Stimulated activated CD8-positive, alpha-beta memory T cell treated with anti-CD3 and anti-CD28 coated beads, Interleukin-12 subunit alpha, Interleukin-12 subunit beta, amount 100 ng/mL, for 1 hour (primary cell): ENCODE data around the gene SLC4A1AP.
"Not testable (repeated sequence)": the region's sequence is repeated elsewhere in the genome, so short reads cannot be mapped to it uniquely, and the experiment has no call there.

ENCODE experiments used
- DNase-seq: peaks from one replicate; pipeline ENCODE4 v3.0.0-alpha.2; 2020; ENCODE audit warnings: low read depth

SLC4A1AP gene

GRCh38 chr2:27652790-27653189 lies 10.9 kb upstream of the SLC4A1AP start:
- no peak for DNase-seq

GRCh38 chr2:27653397-27653796 lies 10.3 kb upstream of the SLC4A1AP start:
- DNase-seq: no peak

- no peak for DNase-seq
Measured at GRCh38 chr2:27655155-27655951, 8.3 kb upstream of the SLC4A1AP start.

- DNase-seq: no peak
Measured at GRCh38 chr2:27661371-27661770, 2.3 kb upstream of the SLC4A1AP start.

- DNase-seq: no peak
Measured at GRCh38 chr2:27664154-27664574, 475 bp downstream of the SLC4A1AP start.

- no peak for DNase-seq
Measured at GRCh38 chr2:27664622-27665363, 1.1 kb downstream of the SLC4A1AP start.

- no peak for DNase-seq
Measured at GRCh38 chr2:27667446-27667845, 3.8 kb downstream of the SLC4A1AP start.

GRCh38 chr2:27671235-27671634 lies 7.5 kb downstream of the SLC4A1AP start:
- no peak for DNase-seq

GRCh38 chr2:27672723-27673486 lies 9.2 kb downstream of the SLC4A1AP start:
- DNase-seq: no peak

- DNase-seq: no peak
Measured at GRCh38 chr2:27680571-27680970, 16.9 kb downstream of the SLC4A1AP start.

- DNase-seq: no peak
Measured at GRCh38 chr2:27681841-27682240, 18.2 kb downstream of the SLC4A1AP start.

GRCh38 chr2:27682334-27682771 lies 18.7 kb downstream of the SLC4A1AP start:
- DNase-seq: not testable (repeated sequence)

GRCh38 chr2:27683390-27684071 lies 19.8 kb downstream of the SLC4A1AP start:
- DNase-seq: peak; percentile 81

GRCh38 chr2:27685006-27685405 lies 21.3 kb downstream of the SLC4A1AP start:
- not testable (repeated sequence) for DNase-seq

GRCh38 chr2:27685577-27685976 lies 21.9 kb downstream of the SLC4A1AP start:
- DNase-seq: no peak

- no peak for DNase-seq
Measured at GRCh38 chr2:27687232-27687631, 23.5 kb downstream of the SLC4A1AP start.

- no peak for DNase-seq
Measured at GRCh38 chr2:27689424-27689823, 25.7 kb downstream of the SLC4A1AP start.

GRCh38 chr2:27690052-27690451 lies 26.4 kb downstream of the SLC4A1AP start:
- DNase-seq: no peak

- DNase-seq: no peak
Measured at GRCh38 chr2:27697660-27698059, 34.0 kb downstream of the SLC4A1AP start.

GRCh38 chr2:27701676-27702075 lies 38.0 kb downstream of the SLC4A1AP start:
- no peak for DNase-seq

GRCh38 chr2:27702302-27702701 lies 38.6 kb downstream of the SLC4A1AP start:
- no peak for DNase-seq
